OCI-LY3 (cell line): ENCODE data around the gene STAC2.

ENCODE experiments used
- EZH2phosphoT487 ChIP-seq: fragments of 200-600 bp; shearing (Covaris generic); IDR thresholded peaks from 2 replicates; pipeline ENCODE4 v1.6.1; 2018; ENCODE audit warnings: antibody characterized with exemption, mixed run types, low read depth
- TF ChIP-seq, protein P1 (sequence below): fragments of 200-600, 300-600 bp; sonication (generic); IDR thresholded peaks from 2 replicates; pipeline ENCODE4 v1.5.1; 2014; ENCODE audit warnings: antibody characterized with exemption, low read length, low read depth

DNA sequence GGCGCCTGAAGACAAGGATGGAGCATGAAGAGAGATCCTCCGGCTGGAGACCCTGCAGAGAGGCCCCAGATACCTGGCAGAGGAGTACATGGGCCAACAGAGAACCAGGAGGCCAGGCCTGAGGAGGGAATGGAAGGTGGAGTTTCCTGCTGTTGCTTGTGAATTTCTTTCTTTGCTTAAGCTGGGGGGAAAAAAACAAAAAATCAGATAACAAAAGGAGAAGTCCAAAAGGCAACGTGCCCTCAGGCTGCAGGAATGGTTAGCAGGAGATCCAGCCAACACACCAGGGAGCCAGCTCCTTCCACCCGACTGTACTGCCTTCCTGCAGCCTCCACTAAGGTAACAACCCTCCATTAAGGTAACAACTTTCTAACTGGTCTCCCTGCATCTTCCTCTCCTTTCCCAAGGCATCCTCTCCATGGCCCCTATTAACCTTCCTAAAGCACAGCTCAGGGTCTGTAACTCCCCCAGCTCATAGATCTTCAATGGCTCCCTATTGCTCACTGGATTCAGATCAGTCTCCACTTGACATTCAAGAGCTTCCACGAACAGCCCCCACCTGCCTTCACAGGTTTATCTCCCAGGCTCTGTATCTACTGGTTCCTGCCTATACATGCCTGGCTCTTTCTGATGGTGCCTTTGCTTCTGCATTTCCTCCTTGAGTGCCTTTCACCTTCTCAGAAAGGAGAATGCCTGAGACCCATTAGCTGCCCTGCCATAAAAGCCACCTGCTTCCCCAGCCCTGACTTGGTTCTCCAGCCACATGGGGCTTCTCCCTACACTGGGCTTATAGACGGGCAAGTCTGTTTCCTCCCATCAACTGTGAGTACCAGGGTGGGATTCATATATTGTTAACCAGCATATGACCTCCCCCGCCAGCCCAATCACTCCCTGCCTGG is 59.1 kb downstream of the STAC2 start:
- TF ChIP-seq, protein P1, sequence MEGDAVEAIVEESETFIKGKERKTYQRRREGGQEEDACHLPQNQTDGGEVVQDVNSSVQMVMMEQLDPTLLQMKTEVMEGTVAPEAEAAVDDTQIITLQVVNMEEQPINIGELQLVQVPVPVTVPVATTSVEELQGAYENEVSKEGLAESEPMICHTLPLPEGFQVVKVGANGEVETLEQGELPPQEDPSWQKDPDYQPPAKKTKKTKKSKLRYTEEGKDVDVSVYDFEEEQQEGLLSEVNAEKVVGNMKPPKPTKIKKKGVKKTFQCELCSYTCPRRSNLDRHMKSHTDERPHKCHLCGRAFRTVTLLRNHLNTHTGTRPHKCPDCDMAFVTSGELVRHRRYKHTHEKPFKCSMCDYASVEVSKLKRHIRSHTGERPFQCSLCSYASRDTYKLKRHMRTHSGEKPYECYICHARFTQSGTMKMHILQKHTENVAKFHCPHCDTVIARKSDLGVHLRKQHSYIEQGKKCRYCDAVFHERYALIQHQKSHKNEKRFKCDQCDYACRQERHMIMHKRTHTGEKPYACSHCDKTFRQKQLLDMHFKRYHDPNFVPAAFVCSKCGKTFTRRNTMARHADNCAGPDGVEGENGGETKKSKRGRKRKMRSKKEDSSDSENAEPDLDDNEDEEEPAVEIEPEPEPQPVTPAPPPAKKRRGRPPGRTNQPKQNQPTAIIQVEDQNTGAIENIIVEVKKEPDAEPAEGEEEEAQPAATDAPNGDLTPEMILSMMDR, result no peak
- no peak for TF ChIP-seq EZH2phosphoT487
